GM18868 (cell line): Measurements from ENCODE around the gene RAB30.

Experiments
- ATAC-seq: cut with Tn5 transposase; IDR thresholded peaks from one replicate; pipeline ENCODE4 v1.9.1; 2021; ENCODE audit warnings: mild to moderate bottlenecking, moderate library complexity; ENCODE audit not compliant: unreplicated experiment

RAB30 gene

DNA sequence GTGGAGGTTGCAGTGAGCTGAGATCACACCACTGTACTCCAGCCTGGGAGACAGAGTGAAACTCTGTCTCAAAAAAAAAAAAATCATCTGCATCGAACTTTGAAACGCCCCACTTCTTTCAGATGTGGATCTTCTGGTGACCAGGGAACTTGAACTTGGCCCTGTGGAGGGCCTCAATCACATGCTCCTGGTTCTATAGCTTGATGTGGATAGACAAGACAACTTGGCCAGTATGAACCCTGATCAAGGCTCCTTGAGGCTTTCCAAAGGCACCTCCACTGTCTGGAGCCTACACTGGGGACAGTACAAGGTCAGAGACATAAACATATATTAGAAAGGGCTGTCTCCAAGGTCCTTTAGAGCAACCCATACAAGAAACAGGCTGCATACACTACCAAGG is 30.6 kb downstream of the RAB30 start:
- ATAC-seq: no peak

DNA sequence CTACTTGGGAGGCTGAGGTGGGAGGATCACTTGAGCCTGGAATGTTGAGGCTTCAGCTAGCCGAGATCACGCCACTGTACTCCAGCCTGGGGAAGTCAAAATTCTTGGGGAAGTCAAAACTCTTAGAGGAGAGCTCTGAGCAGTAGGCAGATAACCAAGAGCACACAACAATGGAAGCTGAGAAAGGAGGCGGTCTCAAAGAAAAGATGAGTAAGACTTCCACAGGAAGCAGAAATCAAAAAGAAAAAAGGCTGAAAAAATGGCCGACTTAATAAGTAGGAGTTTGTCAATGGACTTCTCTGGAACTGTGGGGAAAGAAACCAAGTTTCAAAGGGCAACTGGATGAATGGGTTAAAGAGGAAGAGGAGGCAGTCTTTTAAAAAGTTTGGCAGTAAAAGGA is 32.1 kb downstream of the RAB30 start:
- no peak for ATAC-seq

DNA sequence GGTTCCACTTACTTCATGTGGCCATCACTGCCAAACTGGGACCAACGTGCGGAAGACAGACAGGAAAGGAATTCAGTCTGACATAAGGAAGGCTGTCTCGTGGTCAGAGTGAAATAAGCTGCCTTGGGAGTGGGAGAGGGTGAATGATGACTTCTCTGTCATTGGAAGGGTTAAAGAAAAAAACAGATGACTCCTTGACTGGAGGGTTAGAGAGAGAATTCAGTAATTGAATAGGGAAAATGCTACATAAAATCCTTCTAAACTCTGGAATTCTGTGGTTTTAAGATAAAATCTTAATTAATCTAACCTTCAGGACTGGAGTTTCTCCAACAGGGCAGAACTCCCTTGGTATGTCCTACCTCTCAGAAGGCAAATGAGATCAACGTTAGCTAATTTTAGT is 33.8 kb downstream of the RAB30 start:
- ATAC-seq: no peak

DNA sequence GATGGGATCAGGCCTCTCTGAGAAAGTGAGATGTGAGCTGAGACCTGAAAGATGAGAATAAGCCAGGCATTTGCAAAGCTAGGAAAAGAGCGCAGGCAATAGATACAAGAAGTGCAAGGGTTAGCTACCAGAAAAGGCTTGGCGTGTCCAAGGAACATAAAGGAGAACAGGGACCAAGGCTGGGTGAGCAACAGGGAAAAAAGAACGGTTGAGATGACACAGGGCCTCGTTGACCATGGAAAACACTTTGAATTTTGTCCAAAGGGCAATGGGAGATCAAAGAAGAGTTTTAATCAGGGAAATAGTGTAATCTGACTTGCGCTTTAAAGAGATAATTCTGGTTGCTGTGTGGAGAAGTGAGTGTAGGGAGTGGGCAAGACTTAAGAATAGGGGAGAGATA is 35.0 kb downstream of the RAB30 start:
- ATAC-seq: no peak

DNA sequence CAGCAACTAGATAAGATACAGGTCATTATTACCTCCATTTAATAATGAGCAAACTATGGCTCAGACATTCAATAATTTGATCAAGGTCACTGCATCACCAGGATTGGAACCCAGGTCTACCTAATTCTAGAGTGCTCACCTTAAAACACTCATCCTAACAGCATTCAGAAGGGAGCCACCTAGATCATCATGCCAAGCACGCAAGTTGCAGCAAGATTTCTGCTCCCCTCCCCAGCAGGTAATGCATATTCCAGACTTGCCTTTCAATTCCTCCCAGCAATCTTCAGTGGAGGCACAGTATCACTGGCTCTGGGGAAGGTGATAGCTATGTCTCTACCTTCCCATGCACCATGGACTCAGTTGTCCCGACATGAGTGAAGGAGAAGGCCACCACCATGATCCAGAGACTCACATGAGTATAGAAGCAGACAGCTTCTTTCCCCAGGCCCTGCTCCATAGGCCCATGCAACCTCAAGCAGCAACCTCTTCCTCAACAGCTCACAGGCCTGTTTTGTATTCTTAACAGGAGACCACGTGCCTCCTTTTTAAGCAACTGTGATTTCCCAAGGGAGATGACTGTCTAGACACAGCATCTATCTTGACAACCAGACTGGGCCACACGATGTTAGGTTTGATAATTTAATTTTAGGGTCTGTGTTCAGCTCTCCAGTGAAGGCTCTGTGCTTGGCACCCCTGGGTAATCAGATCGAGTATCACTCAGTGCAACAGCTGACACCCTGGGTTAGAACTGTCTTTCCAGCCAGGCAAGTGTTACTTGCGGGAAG is 36.4 kb downstream of the RAB30 start:
- peak; percentile 63 for ATAC-seq

DNA sequence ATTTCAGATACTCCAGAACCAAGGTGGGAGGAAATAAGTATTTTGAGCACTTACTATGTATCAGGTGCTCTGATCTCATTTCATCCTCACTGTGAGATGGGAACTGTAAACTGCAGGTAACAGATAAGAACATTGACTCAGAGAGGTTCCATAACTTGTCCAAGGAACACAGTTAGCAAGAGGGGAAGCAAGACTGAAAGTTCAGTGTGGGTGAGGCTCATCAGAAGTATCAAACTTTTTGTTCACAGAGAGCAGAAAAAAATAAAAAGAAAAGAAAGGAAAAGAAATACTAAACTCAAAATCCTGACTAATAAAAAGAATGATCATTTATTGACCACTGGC is 37.1 kb downstream of the RAB30 start:
- ATAC-seq: peak; percentile 41

DNA sequence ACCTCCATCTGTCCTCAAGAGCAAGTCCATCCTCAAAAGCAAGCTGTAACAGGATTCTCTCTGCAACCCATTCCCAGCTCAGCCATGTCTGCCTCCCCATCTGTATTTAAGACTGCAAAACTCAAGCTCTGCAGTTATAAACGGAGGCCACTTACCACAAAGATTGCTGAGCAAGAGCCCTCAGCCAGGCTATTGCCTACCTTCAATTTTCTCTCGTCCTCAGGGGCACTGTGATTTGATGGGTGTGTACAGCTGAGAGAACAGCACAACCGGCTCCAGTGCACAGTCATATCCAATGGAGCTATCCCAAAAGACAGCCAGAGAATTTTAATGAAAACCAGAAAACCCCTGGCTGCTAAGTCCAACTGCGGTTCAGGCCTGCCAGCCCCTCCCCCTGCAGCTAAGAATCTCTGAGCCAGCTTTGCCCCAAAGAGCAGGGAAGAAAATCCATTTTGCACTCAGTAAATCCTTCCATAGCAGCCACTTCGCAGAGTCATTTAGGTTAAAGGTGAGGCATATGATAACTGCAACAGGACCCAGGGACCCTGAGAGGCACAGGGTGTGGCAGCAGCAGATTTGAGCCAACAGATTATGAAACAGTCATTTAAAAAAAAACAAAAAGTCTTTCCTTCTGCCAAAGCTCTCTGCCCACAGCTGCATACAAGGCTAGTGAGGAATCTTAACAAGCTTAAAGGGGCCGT is 37.6 kb downstream of the RAB30 start:
- ATAC-seq: peak; percentile 45

DNA sequence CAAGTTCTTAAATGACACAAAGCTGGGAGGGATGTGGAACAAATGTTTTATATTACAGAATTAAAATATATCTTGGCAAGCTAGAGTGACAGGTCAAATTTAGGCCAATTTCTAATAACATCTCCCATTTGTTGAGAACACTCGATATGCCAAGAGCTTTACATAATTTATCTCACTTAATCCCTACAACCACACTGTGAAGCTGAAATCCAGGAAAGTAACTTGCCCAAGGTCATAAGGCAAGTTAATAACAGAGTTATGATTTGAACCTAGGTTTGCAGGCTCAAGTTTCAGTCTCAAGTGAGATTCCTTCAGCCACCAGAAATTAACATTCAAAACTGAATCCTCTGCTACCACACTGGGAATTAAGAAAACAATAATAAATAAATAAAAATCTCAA is 38.3 kb downstream of the RAB30 start:
- no peak for ATAC-seq

DNA sequence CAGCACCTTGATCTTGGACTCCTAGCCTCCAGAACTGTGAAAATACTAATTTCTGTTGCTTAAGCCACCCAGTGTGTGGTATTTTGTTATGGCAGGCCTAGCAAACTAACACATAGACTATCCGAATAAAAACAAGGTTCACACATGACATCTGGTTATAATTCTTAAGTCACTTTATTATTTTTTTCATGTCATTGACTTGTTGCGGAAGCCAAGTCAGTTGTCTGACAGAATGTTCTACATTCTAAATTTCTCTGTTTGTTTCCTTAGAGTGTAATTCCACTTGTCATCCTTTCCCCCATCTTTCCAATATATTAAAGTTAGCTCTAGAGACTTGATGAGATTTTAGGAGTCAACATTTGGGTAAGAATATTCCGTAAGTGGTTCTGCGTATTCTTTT is 40.6 kb downstream of the RAB30 start:
- no peak for ATAC-seq

DNA sequence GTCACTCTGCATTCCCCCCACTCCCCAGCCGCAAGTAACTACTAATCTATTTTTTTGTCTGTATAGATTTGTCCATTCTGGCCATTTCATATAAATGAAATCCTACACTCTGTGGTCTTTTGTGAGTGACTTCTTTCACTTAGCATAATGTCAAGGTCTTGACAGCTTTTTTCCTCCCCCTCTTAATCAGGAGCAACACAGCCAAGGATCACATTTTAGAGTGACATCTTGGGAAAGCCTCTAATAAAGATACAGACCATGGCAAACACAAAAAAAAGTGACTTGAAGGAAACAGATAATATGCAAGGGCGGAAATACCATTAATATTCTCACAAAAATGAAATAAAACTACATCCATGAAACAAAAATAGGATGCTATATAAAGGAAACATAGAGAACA is 43.9 kb downstream of the RAB30 start:
- ATAC-seq: no peak

DNA sequence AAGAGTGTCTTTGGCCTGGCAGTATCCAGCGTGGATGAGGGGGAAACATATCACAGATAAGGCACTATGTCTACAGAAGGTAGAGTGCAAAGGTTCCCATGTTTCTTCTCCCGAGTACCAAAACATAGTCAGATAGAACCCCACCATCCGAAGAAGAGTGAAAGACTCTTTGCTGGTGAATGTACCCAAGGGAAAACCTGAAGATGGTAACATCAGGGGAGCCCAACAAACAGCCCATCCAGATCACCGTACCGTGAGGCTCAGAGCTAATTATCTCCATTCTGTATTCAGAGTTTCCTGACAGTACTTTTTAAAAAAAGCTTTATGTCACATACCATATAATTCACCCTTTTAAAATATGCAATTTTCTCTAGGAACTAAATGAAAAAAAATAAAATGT is 44.4 kb downstream of the RAB30 start:
- ATAC-seq: no peak

DNA sequence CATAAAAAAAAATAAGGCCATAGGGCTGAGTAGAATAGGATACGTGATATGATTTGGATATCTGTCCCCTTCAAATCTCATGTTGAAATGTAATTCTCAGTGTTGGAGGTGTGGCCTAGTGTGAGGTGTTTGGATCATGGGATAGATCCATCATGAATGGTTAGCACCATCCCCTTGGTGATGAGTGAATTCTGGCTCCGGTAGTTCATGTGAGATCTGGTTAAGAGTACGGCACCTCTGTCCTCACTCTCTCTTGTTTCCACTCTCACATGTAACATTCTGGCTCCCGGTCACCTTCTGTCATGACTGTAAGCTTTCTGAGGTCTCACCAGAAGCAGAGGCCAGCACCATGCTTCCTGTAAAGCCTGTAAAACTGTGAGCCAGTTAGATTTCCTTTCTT is 45.5 kb downstream of the RAB30 start:
- no peak for ATAC-seq

DNA sequence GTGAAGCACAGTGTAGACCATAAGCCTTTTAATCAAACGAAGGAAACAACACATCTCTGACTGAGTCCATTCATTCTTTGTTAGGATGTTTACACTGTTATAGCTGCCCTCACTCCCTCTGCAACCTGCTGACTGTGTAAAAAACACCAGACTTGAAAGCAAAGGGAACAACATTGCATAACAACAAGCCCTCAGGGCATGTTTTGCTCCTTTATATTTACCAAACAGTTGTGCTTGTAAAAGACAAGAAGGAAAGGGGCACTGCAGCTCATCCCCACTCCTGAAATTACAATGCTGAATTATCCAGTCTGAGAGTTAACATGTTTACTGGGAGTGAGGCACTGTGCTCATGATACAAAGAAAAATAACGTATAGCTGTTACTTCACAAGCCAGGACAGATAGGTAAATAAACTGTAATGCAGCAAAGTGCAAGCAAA is 46.4 kb downstream of the RAB30 start:
- no peak for ATAC-seq

DNA sequence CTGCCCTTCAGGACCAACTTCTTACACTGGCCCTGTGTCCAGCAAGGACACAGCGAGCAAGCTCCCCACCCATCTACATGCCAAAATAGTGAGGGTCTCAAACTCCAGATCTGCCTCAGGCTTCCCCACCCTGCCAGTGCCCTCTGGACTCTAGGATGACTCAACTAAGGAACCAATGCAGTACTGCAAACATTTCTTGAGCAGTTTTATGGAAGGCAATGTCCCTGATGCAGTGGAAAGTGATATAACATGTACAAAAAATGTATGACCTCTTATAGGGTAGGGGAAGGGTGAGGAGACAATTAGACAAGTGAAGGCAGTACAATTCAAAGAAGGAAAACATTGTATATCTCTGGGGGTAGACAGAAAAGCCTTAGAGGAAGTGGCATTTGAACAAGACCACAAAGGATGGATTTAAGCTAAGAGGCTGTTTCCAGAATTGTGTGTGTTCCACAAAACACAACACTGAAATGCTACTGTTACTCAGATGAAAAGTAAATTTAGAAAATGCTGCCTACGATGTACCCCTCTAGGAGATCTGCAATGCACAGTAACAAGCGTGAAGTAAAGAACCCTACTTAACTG is 47.3 kb downstream of the RAB30 start:
- no peak for ATAC-seq

DNA sequence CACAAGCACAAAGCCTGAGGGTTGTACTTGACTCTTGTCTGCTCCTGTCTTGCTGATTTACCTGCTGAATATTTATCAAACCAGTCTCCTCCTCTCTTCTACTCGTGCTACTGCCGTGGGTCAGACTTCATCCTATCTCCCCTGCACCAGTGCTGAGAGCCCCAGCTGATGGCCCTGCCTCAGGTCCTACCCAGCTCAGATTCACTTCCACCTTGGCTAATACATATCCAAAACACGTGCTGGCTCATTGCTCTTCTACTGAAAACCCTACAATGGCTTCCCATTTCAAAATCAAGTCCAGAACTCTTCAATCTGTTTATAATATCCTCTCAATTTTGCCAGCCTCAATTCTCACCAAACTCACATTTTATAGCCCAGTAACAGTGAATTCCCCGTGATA is 48.3 kb downstream of the RAB30 start:
- no peak for ATAC-seq

DNA sequence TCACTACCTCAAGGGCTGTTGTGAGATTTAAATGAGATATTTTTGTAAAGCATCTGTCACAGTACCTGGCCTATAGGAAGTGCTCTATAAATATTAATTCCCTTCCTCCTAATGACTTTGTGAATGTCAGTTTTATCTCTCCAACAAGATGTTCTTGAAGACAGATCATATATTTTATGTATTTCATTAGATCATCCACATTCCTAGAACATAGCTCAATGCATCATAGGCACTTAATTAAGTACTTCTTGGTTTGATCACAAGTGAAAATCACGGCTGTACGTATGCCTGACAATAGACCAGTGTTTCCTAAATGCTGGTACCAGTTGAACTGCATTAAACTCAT is 49.9 kb downstream of the RAB30 start:
- no peak for ATAC-seq

DNA sequence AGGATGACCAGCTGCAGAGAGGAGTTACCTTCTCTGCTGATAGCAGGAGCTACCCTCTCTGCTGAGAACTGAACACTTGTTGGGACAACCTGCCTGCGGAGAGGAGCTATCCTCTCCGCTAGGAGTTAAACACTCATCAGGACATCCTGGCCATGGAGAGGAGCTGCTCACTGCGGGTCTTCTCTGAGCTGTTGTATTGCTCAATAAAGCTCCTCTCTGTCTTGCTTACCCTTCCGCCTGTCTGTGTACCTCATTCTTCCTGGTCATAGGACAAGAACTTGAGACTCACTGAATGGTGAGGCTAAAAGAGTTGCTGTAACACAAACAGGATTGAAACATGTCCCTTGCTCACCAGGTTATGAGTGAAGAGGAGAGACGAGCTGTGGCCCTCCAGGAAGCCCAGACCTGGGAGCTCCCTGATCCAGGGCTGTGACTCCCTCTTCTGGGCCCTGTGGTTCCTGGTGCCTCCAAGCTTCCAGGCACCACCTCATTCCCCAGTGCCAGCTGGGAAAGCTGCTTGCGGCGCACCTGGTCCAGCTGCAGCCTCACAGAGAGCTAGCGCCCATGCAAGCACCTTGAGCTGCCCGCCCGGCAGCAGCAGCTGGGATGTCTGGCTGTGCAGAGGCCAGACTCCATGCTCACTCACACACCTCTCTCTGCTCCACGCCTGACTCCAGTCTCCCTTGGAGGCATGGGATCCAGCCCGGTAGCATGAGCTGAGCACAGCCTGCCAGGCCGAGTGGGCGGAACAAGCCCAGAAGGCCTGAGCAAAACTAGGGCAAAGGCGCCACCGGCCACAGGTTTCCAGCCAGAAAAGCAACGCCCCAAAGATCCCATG is 50.5 kb downstream of the RAB30 start:
- ATAC-seq: no peak

DNA sequence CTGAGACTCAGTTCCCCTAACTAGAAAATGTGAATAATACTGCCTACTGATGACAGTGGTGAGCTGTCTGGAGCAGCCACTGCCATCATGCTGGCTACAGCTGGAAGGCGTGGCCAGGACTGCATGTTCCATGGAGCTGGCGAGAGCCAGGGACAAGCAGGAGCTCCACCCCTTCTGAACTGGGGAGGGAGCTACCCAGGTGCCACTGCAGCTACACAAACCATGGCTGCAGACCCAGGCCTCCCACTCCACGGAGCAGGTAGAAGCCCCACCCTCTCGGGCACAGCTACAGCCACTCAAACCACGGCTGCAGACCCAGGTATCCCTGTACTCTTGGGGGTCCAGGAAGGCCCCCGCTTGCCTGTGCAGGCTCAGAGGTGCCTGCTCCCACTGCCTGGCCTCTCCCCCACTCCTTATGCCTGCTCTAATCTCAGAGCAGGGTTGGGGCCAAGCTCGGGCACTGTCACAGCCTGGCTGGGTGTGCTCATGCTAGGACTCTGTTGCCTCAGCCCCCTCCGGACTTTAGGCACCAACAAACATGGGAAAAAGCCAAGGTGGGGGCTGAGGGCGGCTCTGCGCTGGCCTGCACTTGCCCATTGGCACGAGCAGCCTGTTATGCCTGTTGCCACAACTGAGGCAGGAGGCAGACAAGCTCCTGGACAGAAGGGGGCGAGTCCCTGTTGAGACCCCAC is 51.7 kb downstream of the RAB30 start:
- no peak for ATAC-seq

DNA sequence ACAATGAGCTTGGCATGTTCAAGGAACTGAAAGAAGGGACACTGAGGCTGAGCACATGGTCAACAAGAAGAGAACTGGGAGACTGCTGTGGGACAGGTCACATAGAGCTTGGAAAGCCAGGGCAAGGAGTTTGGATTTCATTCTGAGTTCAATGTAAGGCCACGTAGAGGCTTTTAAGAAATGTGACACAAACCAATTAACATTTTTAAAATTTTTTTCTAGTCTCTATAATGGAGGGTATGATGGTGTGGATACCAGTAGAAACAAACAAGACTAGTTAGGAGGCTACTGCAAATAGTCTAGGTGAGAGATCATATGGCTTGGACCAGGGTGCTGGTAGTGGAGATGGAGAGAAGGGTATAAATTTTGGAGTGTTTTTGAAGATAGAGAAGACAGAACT is 56.7 kb downstream of the RAB30 start:
- no peak for ATAC-seq

DNA sequence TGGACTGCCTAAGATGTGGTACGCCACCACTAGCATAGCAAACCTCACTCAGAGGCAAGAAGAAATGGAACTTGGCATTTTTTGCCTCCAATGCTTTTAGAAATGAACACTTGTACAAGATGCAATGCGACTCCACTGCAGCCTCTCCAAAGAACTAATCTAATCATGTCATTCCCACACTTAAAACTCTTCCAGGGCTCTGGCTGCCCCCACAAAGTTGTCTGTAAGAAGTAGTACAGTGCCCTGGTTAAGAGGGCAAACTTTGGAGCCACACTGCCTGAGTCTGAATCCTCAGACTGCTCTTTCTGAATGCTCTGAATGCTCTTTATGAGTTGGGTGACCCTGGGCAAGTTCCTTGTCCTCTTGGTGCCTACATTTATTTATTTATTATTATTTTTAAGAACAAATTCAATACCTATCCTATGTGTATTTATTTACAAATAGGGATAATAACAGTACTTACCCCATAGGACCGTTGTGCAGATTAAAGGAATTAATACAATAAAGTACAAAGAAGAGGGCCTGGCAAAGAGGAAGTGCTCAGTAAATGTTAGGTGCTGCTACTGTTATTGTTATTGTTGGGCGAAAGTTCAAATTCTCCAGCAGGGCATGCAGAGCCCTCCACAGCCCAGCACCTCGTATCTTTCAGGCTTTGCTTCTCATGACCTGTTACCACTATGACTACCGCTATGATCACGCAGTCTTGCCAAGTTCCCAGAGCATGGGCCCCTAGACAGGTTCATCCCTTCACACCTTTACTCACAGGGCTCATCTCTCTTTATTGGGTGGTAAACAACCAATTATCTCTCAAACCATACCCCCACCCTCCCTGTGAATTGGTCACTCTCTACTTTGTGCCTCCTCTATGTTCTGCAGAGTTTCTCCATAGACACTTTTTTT is 59.3 kb downstream of the RAB30 start:
- no peak for ATAC-seq
